GM23338 (cell line): ENCODE measurements around the gene MCC. TPM values are rescaled to one million over a fixed set of nuclear protein-coding genes. Genes with fewer than 3 reads are reported as not detected.
A peak's percentile ranks its signal among the peaks of the same experiment; 100 is the strongest.

ENCODE experiments used
- ATAC-seq: fragments of 200-7000 bp; cut with Tn5 transposase; 3 replicates; pipeline ENCODE4 v1.9.1; 2020
- DNase-seq: peaks from one replicate; pipeline ENCODE4 v3.0.0-alpha.2; 2015; ENCODE audit warnings: low spot score
- H2AFZ ChIP-seq: fragments of 200-600 bp; sonication (generic); 2 replicates; pipeline ENCODE4 v1.8.0; 2016; ENCODE audit warnings: antibody characterized with exemption, mild to moderate bottlenecking, moderate library complexity
- H3F3A ChIP-seq: fragments of 200-600 bp; sonication (generic); replicated peaks from 2 replicates; pipeline ENCODE4 v1.8.0; 2017; ENCODE audit warnings: antibody characterized with exemption, mixed run types, low read depth
- H3K27ac ChIP-seq: fragments of 200-600 bp; sonication (generic); 2 replicates; pipeline ENCODE4 v1.6.1; 2016; ENCODE audit warnings: low read depth
- H3K27me3 ChIP-seq: fragments of 200-600 bp; sonication (generic); 2 replicates; pipeline ENCODE4 v1.8.0; 2016; ENCODE audit warnings: mild to moderate bottlenecking, mixed run types, moderate library complexity; ENCODE audit not compliant: insufficient read depth
- H3K36me3 ChIP-seq: fragments of 200-600 bp; sonication (generic); 2 replicates; pipeline ENCODE4 v1.8.0; 2016; ENCODE audit warnings: mild to moderate bottlenecking; ENCODE audit not compliant: insufficient read depth
- H3K4me1 ChIP-seq: fragments of 200-600 bp; sonication (generic); 2 replicates; pipeline ENCODE4 v1.8.0; 2016; ENCODE audit warnings: mild to moderate bottlenecking, moderate library complexity; ENCODE audit not compliant: insufficient read depth
- H3K4me2 ChIP-seq: fragments of 200-600 bp; sonication (generic); 2 replicates; pipeline ENCODE4 v1.7.1; 2017; ENCODE audit warnings: mixed run types
- H3K4me3 ChIP-seq: fragments of 200-600 bp; sonication (generic); 2 replicates; pipeline ENCODE4 v1.6.1; 2016; ENCODE audit warnings: mixed run types
- H3K79me2 ChIP-seq: fragments of 200-600 bp; sonication (generic); replicated peaks from 2 replicates; pipeline ENCODE4 v1.8.0; 2017; ENCODE audit warnings: mild to moderate bottlenecking; ENCODE audit not compliant: insufficient read depth
- H3K9me2 ChIP-seq: fragments of 200-600 bp; sonication (generic); 2 replicates; pipeline ENCODE4 v1.8.0; 2017; ENCODE audit not compliant: insufficient read depth
- H4K20me1 ChIP-seq: fragments of 200-600 bp; sonication (generic); replicated peaks from 2 replicates; pipeline ENCODE4 v1.8.0; 2017; ENCODE audit warnings: mild to moderate bottlenecking; ENCODE audit not compliant: insufficient read depth
- H3K27ac Mint-ChIP-seq: 2 replicates; pipeline ENCODE4 v1.8.0; 2020; ENCODE audit warnings: inconsistent platforms, mild to moderate bottlenecking, moderate library complexity, mixed read lengths
- H3K27me3 Mint-ChIP-seq: 3 replicates; pipeline ENCODE4 v1.8.0; 2022; ENCODE audit warnings: low read depth, mild to moderate bottlenecking, moderate library complexity, mixed read lengths, inconsistent platforms; ENCODE audit not compliant: insufficient read depth, poor library complexity
- H3K36me3 Mint-ChIP-seq: 3 replicates; pipeline ENCODE4 v1.8.0; 2021; ENCODE audit warnings: low read depth, mild to moderate bottlenecking, inconsistent platforms, moderate library complexity, mixed read lengths
- H3K4me1 Mint-ChIP-seq: 3 replicates; pipeline ENCODE4 v1.8.0; 2020; ENCODE audit warnings: mild to moderate bottlenecking, inconsistent platforms, mixed read lengths
- H3K4me3 Mint-ChIP-seq: 3 replicates; pipeline ENCODE4 v1.8.0; 2021; ENCODE audit warnings: moderate library complexity, mild to moderate bottlenecking, inconsistent platforms, mixed read lengths
- H3K9me3 Mint-ChIP-seq: 3 replicates; pipeline ENCODE4 v1.8.0; 2020; ENCODE audit warnings: moderate library complexity, mild to moderate bottlenecking, inconsistent platforms, mixed read lengths
- EZH2 ChIP-seq: fragments of 200-600 bp; sonication (generic); IDR thresholded peaks from one replicate; pipeline ENCODE4 v1.8.0; 2017; ENCODE audit warnings: antibody characterized with exemption, mild to moderate bottlenecking, low read depth; ENCODE audit not compliant: unreplicated experiment
- EZH2phosphoT487 ChIP-seq: fragments of 200-600 bp; sonication (generic); IDR thresholded peaks from one replicate; pipeline ENCODE4 v1.8.1; 2018; ENCODE audit warnings: antibody characterized with exemption; ENCODE audit not compliant: unreplicated experiment
- JUNB ChIP-seq: IDR thresholded peaks from one replicate; pipeline ENCODE4 v1.6.1; 2016; ENCODE audit warnings: antibody characterized with exemption; ENCODE audit not compliant: unreplicated experiment
- POLR2AphosphoS5 ChIP-seq: IDR thresholded peaks from 2 replicates; pipeline ENCODE4 v1.6.1; 2016; ENCODE audit warnings: antibody characterized with exemption, low read depth
- REST ChIP-seq: IDR thresholded peaks from one replicate; pipeline ENCODE4 v1.6.1; 2018; ENCODE audit warnings: antibody characterized with exemption; ENCODE audit not compliant: unreplicated experiment
- STAT1 ChIP-seq: IDR thresholded peaks from one replicate; pipeline ENCODE4 v1.6.1; 2016; ENCODE audit warnings: antibody characterized with exemption; ENCODE audit not compliant: unreplicated experiment
- ZNF114 ChIP-seq: fragments of 250-450 bp; sonication (Bioruptor Pico); IDR thresholded peaks from 2 replicates; pipeline ENCODE4 v1.5.0; 2020; ENCODE audit warnings: mild to moderate bottlenecking, moderate library complexity
- ZNF331 ChIP-seq: fragments of 250-450 bp; sonication (Bioruptor Pico); IDR thresholded peaks from 2 replicates; pipeline ENCODE4 v1.5.0; 2020; ENCODE audit warnings: low read depth, mild to moderate bottlenecking, moderate library complexity
- polyA plus RNA-seq: library from polyadenylated mRNA; unstranded; fragments of >200 nt; fragmentation: Nextera tagmentation; extraction: Ambion mirVana; gene quantifications from 2 replicates; pipeline ENCODE4 v1.2.1, GENCODE V29; 2016
- total RNA-seq: library from RNA; depleted of rRNA; stranded (reverse); fragments of >200 nt; shearing (Covaris generic); gene quantifications from 2 replicates; pipeline ENCODE4 v1.2.3, GENCODE V29; 2014

The MCC gene
- total and polyA plus RNA-seq, 2 experiments from 2014 or later: 3.8 to 10.1 TPM

- Histone ChIP-seq H4K20me1 (no peaks in the 10 kb centered on the region), H3K36me3 (no peaks in the 10 kb centered on the region), H2AFZ (no peak overlapping the region), H3K27ac (no peak overlapping the region), H3F3A (no peaks in the 10 kb centered on the region), H3K4me3 (no peak overlapping the region), H3K4me2 (no peak overlapping the region), H3K9me2 (peaks cover 10% of the 10 kb centered on the region; the same call in 1 of the 2 replicates), H3K27me3 (no peaks in the 10 kb centered on the region), H3K4me1 (no peaks in the 10 kb centered on the region), H3K79me2 (no peaks in the 10 kb centered on the region)
- Mint-ChIP-seq H3K4me1 (no peaks in the 10 kb centered on the region), H3K9me3 (no peaks in the 10 kb centered on the region), H3K27me3 (peaks cover 2% of the 10 kb centered on the region), H3K36me3 (no peaks in the 10 kb centered on the region), H3K27ac (no peak overlapping the region), H3K4me3 (no peak overlapping the region)
- DNase-seq (no peak), ATAC-seq (peak; percentile 68)
- TF ChIP-seq REST (no peak), EZH2 (no peak), STAT1 (no peak)
Measured at GRCh38 chr5:113427871-113428574, 60.2 kb downstream of the MCC start.

- H3K27ac Mint-ChIP-seq: no peak overlapping the region
- H3F3A ChIP-seq: no peaks in the 10 kb centered on the region
- no peaks in the 10 kb centered on the region for H3K27me3 ChIP-seq
- no peak overlapping the region for H2AFZ ChIP-seq
- no peaks in the 10 kb centered on the region for H3K4me1 Mint-ChIP-seq
- H3K27me3 Mint-ChIP-seq: peaks cover 2% of the 10 kb centered on the region
- no peaks in the 10 kb centered on the region for H3K36me3 ChIP-seq
- H3K4me2 ChIP-seq: no peak overlapping the region
- TF ChIP-seq ZNF114 (CRISPR knock-in tag): no peak
- TF ChIP-seq EZH2phosphoT487: no peak
- no peak for TF ChIP-seq REST
- TF ChIP-seq POLR2AphosphoS5: no peak
- TF ChIP-seq JUNB: no peak
- TF ChIP-seq ZNF331 (CRISPR knock-in tag): no peak
- no peak for TF ChIP-seq STAT1
- no peak overlapping the region for H3K4me3 ChIP-seq
- H3K36me3 Mint-ChIP-seq: no peaks in the 10 kb centered on the region
- H3K4me1 ChIP-seq: no peaks in the 10 kb centered on the region
- no peaks in the 10 kb centered on the region for H3K79me2 ChIP-seq
- DNase-seq: no peak
- H3K27ac ChIP-seq: no peak overlapping the region
- no peaks in the 10 kb centered on the region for H4K20me1 ChIP-seq
- no peaks in the 10 kb centered on the region for H3K9me3 Mint-ChIP-seq
- peaks cover 9% of the 10 kb centered on the region; the same call in 1 of the 2 replicates for H3K9me2 ChIP-seq
- no peak for ATAC-seq
- no peak overlapping the region for H3K4me3 Mint-ChIP-seq
Measured at GRCh38 chr5:113425909-113426308, 62.3 kb downstream of the MCC start.
